Tibial nerve (tissue), 3 donors: ENCODE measurements around the gene PAQR7.

Source experiments
- CTCF ChIP-seq, 5 experiments: fragments of 200-600 bp in 3 of 5; fragments of 450-650 bp in 2 of 5; sonication (generic) in 3 of 5; IDR thresholded peaks; one replicate each; pipeline ENCODE4 v1.5.1; 2016 to 2019; ENCODE audit warnings: antibody characterized with exemption in 5 of 5, mild to moderate bottlenecking in 3 of 5, moderate library complexity in 2 of 5
- POLR2A ChIP-seq, 2 donors: fragments of 450-650 bp; IDR thresholded peaks; one replicate each; pipeline ENCODE4 v1.6.1; 2017; ENCODE audit warnings: antibody characterized with exemption in 2 of 2, mild to moderate bottlenecking in 2 of 2, moderate library complexity in 2 of 2

- TF ChIP-seq POLR2A (IDR thresholded peaks at IDR 0.05), result no peak
- TF ChIP-seq CTCF (IDR thresholded peaks at IDR 0.05), result no peak
Observed at GRCh38 chr1:25890239-25891034, 14.9 kb upstream of the PAQR7 start.
